ENCODE data around the gene MRM3.
"Not testable (repeated sequence)": the region's sequence is repeated elsewhere in the genome, so short reads cannot be mapped to it uniquely, and the experiment has no call there.

Gene MRM3

GRCh38 chr17:814371-814770, 32.2 kb downstream of the MRM3 start:
- FAIRE-seq (no peak), DNase-seq (ENCODE audit: insufficient read length, low spot score) (no peak)

GRCh38 chr17:819251-819650, 37.1 kb downstream of the MRM3 start:
- DNase-seq (ENCODE audit: insufficient read length, low spot score) (no peak), FAIRE-seq (no peak)

- FAIRE-seq (no peak), DNase-seq (ENCODE audit: insufficient read length, low spot score) (no peak)
Observed at GRCh38 chr17:823501-823902, 41.3 kb downstream of the MRM3 start.

GRCh38 chr17:824378-824777, 42.2 kb downstream of the MRM3 start:
- FAIRE-seq (no peak), DNase-seq (ENCODE audit: insufficient read length, low spot score) (no peak)

- DNase-seq (ENCODE audit: insufficient read length, low spot score) = no peak
- FAIRE-seq = no peak
Observed at GRCh38 chr17:825216-825615, 43.1 kb downstream of the MRM3 start.

- no peak for FAIRE-seq
- no peak for DNase-seq (ENCODE audit: insufficient read length, low spot score)
Observed at GRCh38 chr17:826778-827177, 44.6 kb downstream of the MRM3 start.

- FAIRE-seq = no peak
Observed at GRCh38 chr17:828761-829160, 46.6 kb downstream of the MRM3 start.

GRCh38 chr17:829614-830013, 47.5 kb downstream of the MRM3 start:
- DNase-seq (ENCODE audit: insufficient read length, low spot score); FAIRE-seq: not testable (repeated sequence)

More at GRCh38 chr17:828761-829160, 46.6 kb downstream of the MRM3 start:
- DNase-seq (ENCODE audit: insufficient read length, low spot score) = no peak

- DNase-seq (ENCODE audit: insufficient read length, low spot score) = no peak
Observed at GRCh38 chr17:830381-830780, 48.2 kb downstream of the MRM3 start.

GRCh38 chr17:830950-831349, 48.8 kb downstream of the MRM3 start:
- FAIRE-seq (no peak), DNase-seq (ENCODE audit: insufficient read length, low spot score) (no peak)

More at GRCh38 chr17:830381-830780, 48.2 kb downstream of the MRM3 start:
- FAIRE-seq = no peak

GRCh38 chr17:834136-834535, 52.0 kb downstream of the MRM3 start:
- FAIRE-seq = no peak

GRCh38 chr17:835263-835662, 53.1 kb downstream of the MRM3 start:
- FAIRE-seq (peak; percentile 71), DNase-seq (ENCODE audit: insufficient read length, low spot score) (peak; percentile 91)

More at GRCh38 chr17:834136-834535, 52.0 kb downstream of the MRM3 start:
- DNase-seq (ENCODE audit: insufficient read length, low spot score) = no peak

- DNase-seq (ENCODE audit: insufficient read length, low spot score); FAIRE-seq: not testable (repeated sequence)
Observed at GRCh38 chr17:835721-836120, 53.6 kb downstream of the MRM3 start.

- peak; percentile 83 for FAIRE-seq
- peak; percentile 60 for DNase-seq (ENCODE audit: insufficient read length, low spot score)
Observed at GRCh38 chr17:836151-836550, 54.0 kb downstream of the MRM3 start.

GRCh38 chr17:838486-838885, 56.3 kb downstream of the MRM3 start:
- FAIRE-seq (no peak), DNase-seq (ENCODE audit: insufficient read length, low spot score) (no peak)

GRCh38 chr17:841313-841712, 59.2 kb downstream of the MRM3 start:
- DNase-seq (ENCODE audit: insufficient read length, low spot score) (no peak), FAIRE-seq (peak; percentile 90)

All from HTR-8/SVneo (cell line).